Measurements from ENCODE around the gene PLCH1.

The PLCH1 gene

GRCh38 chr3:155778462-155778861 lies 33.6 kb upstream of the PLCH1 start:
- Histone ChIP-seq H3K36me3 (ENCODE audit: control insufficient read depth in 2 of 2, insufficient read depth in 1 of 2, low read length in 2 of 2) (peaks cover 0 to 3% of the 10 kb centered on the region in 2 experiments; a peak in 2 of 3 replicates), H3K27ac (ENCODE audit: extremely low read depth, low read depth, low read length) (no peak overlapping the region), H3K4me3 (ENCODE audit: low read depth, low read length) (no peak overlapping the region), H3K4me1 (ENCODE audit: control insufficient read depth, insufficient read depth, low read length) (no peaks in the 10 kb centered on the region), H3K9me3 (ENCODE audit: control insufficient read depth, insufficient read depth, low read depth, low read length) (no peaks in the 10 kb centered on the region)
- TF ChIP-seq KLF8 (tag by site-specific recombination; IDR thresholded peaks at IDR 0.05) (no peak), ZXDB (tag by site-specific recombination; IDR thresholded peaks at IDR 0.05) (no peak), ZFP69B (tag by site-specific recombination; IDR thresholded peaks at IDR 0.05) (no peak), ZNF514 (tag by site-specific recombination; IDR thresholded peaks at IDR 0.05) (no peak), ZNF558 (tag by site-specific recombination; IDR thresholded peaks at IDR 0.05) (no peak), ZNF629 (tag by site-specific recombination; IDR thresholded peaks at IDR 0.05) (no peak), ZNF660 (tag by site-specific recombination; IDR thresholded peaks at IDR 0.05) (no peak), ZNF473 (tag by site-specific recombination; IDR thresholded peaks at IDR 0.05) (no peak), ZNF354C (tag by site-specific recombination; IDR thresholded peaks at IDR 0.05; ENCODE audit: borderline replicate concordance, low read depth) (no peak), ZNF544 (tag by site-specific recombination; IDR thresholded peaks at IDR 0.05) (no peak)
- TF ChIP-seq, protein P1, sequence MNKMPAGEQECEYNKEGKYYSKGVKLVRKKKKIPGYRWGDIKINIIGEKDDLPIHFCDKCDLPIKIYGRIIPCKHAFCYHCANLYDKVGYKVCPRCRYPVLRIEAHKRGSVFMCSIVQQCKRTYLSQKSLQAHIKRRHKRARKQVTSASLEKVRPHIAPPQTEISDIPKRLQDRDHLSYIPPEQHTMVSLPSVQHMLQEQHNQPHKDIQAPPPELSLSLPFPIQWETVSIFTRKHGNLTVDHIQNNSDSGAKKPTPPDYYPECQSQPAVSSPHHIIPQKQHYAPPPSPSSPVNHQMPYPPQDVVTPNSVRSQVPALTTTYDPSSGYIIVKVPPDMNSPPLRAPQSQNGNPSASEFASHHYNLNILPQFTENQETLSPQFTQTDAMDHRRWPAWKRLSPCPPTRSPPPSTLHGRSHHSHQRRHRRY (tag by site-specific recombination; IDR thresholded peaks at IDR 0.05): no peak
- TF ChIP-seq, protein P2, sequence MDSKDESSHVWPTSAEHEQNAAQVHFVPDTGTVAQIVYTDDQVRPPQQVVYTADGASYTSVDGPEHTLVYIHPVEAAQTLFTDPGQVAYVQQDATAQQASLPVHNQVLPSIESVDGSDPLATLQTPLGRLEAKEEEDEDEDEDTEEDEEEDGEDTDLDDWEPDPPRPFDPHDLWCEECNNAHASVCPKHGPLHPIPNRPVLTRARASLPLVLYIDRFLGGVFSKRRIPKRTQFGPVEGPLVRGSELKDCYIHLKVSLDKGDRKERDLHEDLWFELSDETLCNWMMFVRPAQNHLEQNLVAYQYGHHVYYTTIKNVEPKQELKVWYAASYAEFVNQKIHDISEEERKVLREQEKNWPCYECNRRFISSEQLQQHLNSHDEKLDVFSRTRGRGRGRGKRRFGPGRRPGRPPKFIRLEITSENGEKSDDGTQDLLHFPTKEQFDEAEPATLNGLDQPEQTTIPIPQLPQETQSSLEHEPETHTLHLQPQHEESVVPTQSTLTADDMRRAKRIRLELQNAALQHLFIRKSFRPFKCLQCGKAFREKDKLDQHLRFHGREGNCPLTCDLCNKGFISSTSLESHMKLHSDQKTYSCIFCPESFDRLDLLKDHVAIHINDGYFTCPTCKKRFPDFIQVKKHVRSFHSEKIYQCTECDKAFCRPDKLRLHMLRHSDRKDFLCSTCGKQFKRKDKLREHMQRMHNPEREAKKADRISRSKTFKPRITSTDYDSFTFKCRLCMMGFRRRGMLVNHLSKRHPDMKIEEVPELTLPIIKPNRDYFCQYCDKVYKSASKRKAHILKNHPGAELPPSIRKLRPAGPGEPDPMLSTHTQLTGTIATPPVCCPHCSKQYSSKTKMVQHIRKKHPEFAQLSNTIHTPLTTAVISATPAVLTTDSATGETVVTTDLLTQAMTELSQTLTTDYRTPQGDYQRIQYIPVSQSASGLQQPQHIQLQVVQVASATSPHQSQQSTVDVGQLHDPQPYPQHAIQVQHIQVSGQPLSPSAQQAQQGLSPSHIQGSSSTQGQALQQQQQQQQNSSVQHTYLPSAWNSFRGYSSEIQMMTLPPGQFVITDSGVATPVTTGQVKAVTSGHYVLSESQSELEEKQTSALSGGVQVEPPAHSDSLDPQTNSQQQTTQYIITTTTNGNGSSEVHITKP (tag by site-specific recombination; IDR thresholded peaks at IDR 0.05): no peak
- TF ChIP-seq, protein P3, sequence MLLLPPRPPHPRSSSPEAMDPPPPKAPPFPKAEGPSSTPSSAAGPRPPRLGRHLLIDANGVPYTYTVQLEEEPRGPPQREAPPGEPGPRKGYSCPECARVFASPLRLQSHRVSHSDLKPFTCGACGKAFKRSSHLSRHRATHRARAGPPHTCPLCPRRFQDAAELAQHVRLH (tag by site-specific recombination; IDR thresholded peaks at IDR 0.05): no peak
- ChIA-PET POLR2A (no interaction called here), CTCF (no interaction called here)

DNA sequence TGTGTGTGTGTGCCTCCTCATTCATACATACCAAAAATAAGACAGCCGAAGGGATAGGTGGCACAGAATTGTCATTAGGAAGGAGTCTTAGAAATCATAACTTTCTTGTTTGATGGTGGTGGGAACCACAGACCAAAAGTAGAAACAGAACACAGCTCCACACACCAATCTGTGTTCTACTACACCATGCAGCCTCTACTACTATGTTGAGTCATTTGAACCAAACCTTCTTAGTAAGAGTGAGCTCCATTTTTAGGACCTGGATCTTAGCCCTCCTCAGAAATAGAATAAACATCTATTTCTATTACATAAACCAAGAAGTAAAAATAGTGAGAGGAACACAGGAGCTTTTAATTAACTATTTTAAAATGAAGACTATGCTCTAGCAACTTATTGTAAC lies 27.9 kb upstream of the PLCH1 start:
- Histone ChIP-seq H3K36me3 (ENCODE audit: control insufficient read depth in 2 of 2, insufficient read depth in 1 of 2, low read length in 2 of 2) (peaks cover 0 to 20% of the 10 kb centered on the region in 2 experiments; a peak in 2 of 3 replicates), H3K9me3 (ENCODE audit: control insufficient read depth, insufficient read depth, low read depth, low read length) (no peaks in the 10 kb centered on the region), H3K4me1 (ENCODE audit: control insufficient read depth, insufficient read depth, low read length) (no peaks in the 10 kb centered on the region), H3K27ac (ENCODE audit: extremely low read depth, low read depth, low read length) (no peak overlapping the region), H3K4me3 (ENCODE audit: low read depth, low read length) (no peak overlapping the region)
- ChIA-PET CTCF (interaction anchor here (0.7 to 1.0 kb wide), 2 partner anchors 12 to 33 kb away, joined by 3 to 4 read pairs; partner anchors contain the start of gene C3orf33), POLR2A (no interaction called here)
- TF ChIP-seq ZNF354C (tag by site-specific recombination; IDR thresholded peaks at IDR 0.05; ENCODE audit: borderline replicate concordance, low read depth): no peak
- TF ChIP-seq, protein P4, sequence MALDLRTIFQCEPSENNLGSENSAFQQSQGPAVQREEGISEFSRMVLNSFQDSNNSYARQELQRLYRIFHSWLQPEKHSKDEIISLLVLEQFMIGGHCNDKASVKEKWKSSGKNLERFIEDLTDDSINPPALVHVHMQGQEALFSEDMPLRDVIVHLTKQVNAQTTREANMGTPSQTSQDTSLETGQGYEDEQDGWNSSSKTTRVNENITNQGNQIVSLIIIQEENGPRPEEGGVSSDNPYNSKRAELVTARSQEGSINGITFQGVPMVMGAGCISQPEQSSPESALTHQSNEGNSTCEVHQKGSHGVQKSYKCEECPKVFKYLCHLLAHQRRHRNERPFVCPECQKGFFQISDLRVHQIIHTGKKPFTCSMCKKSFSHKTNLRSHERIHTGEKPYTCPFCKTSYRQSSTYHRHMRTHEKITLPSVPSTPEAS (tag by site-specific recombination; IDR thresholded peaks at IDR 0.05): no peak
- no peak for TF ChIP-seq ZNF626 (tag by site-specific recombination; IDR thresholded peaks at IDR 0.05)
- TF ChIP-seq ZNF280C (tag by site-specific recombination; IDR thresholded peaks at IDR 0.05): no peak
- TF ChIP-seq ZNF324 (tag by site-specific recombination; IDR thresholded peaks at IDR 0.05): no peak
- no peak for TF ChIP-seq ZNF280D (tag by site-specific recombination; IDR thresholded peaks at IDR 0.05)
- TF ChIP-seq ZNF221 (tag by site-specific recombination; IDR thresholded peaks at IDR 0.05; ENCODE audit: borderline replicate concordance): no peak
- no peak for TF ChIP-seq ZNF792 (tag by site-specific recombination; IDR thresholded peaks at IDR 0.05)
- TF ChIP-seq ZNF18 (tag by site-specific recombination; IDR thresholded peaks at IDR 0.05): no peak
- no peak for TF ChIP-seq ZNF530 (tag by site-specific recombination; IDR thresholded peaks at IDR 0.05; ENCODE audit: low read depth)
